Spinal cord (tissue), 10 donors: ENCODE results near the gene GCNA. TPM values are rescaled to one million over a fixed set of nuclear protein-coding genes. Genes with fewer than 3 reads are reported as not detected.
"Not testable (repeated sequence)": the region's sequence is repeated elsewhere in the genome, so short reads cannot be mapped to it uniquely, and the experiment has no call there.

Experiments used
- DNase-seq, 6 donors: peaks; one replicate each; pipeline versions ENCODE4 v3.0.0 to v3.0.0-alpha.2; 2013 to 2015; ENCODE audit warnings: low spot score in 6 of 6, low read depth in 4 of 6
- H3K27ac ChIP-seq: one replicate; pipeline ENCODE4 v1.5.1; 2013; ENCODE audit warnings: low read depth, low read length, control low read depth
- H3K27me3 ChIP-seq: one replicate; pipeline ENCODE4 v1.6.1; 2013; ENCODE audit warnings: low read length; ENCODE audit not compliant: control insufficient read depth, insufficient read depth
- H3K36me3 ChIP-seq: one replicate; pipeline ENCODE4 v1.6.1; 2013; ENCODE audit warnings: low read length; ENCODE audit not compliant: control insufficient read depth, insufficient read depth
- H3K4me1 ChIP-seq: one replicate; pipeline ENCODE4 v1.6.1; 2013; ENCODE audit warnings: low read length; ENCODE audit not compliant: control insufficient read depth, insufficient read depth
- H3K4me3 ChIP-seq: one replicate; pipeline ENCODE4 v1.5.1; 2013; ENCODE audit warnings: low read depth, low read length, control low read depth
- H3K9me3 ChIP-seq: one replicate; pipeline ENCODE4 v1.6.1; 2013; ENCODE audit warnings: low read length; ENCODE audit not compliant: control insufficient read depth, insufficient read depth
- WGBS: methylation state at CpG from one replicate; pipeline ENCODE4 v1.1.5; 2013; ENCODE audit warnings: missing lambda C conversion rate; ENCODE audit not compliant: insufficient coverage; 5-methylcytosine and 5-hydroxymethylcytosine counted together
- polyA plus RNA-seq, 2 donors: library from polyadenylated mRNA; unstranded; fragments of 120-200 nt; gene quantifications; one replicate each; pipeline ENCODE4 v1.2.1, GENCODE V29; 2013; ENCODE audit not compliant: insufficient read length in 2 of 2
- total RNA-seq, 2 donors: library from RNA; depleted of rRNA in 1 of 2; stranded (reverse); fragments of 120-200 nt in 1 of 2; fragments of >200 nt in 1 of 2; gene quantifications; one replicate each; pipeline versions ENCODE4 v1.2.3 to v1.2.4, GENCODE V29; 2013 to 2014
- donor health status: healthy.

GCNA gene
- total and polyA plus RNA-seq, 4 donors = 1.7 to 3.7 (median 3.2) TPM

GRCh38 chrX:71632923-71633657 is 54.9 kb downstream of the GCNA start:
- Histone ChIP-seq H3K27me3 (no peaks in the 10 kb centered on the region), H3K4me3 (no peak overlapping the region), H3K27ac (no peak overlapping the region), H3K4me1 (peaks cover 5% of the 10 kb centered on the region), H3K36me3 (no peaks in the 10 kb centered on the region), H3K9me3 (no peaks in the 10 kb centered on the region)
- 82% methylated on average over 8 of the region's 10 CpGs for WGBS
- peak in 1 of 6 donors; percentile 17 for DNase-seq

GRCh38 chrX:71634366-71634765 is 56.1 kb downstream of the GCNA start:
- 81% methylated on average over 3 of the region's 6 CpGs for WGBS

GRCh38 chrX:71636438-71637252 is 58.4 kb downstream of the GCNA start:
- Histone ChIP-seq H3K9me3 (no peaks in the 10 kb centered on the region), H3K27ac (no peak overlapping the region), H3K4me1 (peaks cover 5% of the 10 kb centered on the region), H3K4me3 (no peak overlapping the region), H3K36me3 (no peaks in the 10 kb centered on the region), H3K27me3 (no peaks in the 10 kb centered on the region)
- peak in 1 of 6 donors; percentile 3 for DNase-seq
- WGBS = 50% methylated on average over 5 of the region's 9 CpGs

More at GRCh38 chrX:71634366-71634765, 56.1 kb downstream of the GCNA start:
- no peak overlapping the region for H3K4me3 ChIP-seq
- H3K36me3 ChIP-seq = no peaks in the 10 kb centered on the region
- peaks cover 5% of the 10 kb centered on the region for H3K4me1 ChIP-seq
- H3K9me3 ChIP-seq = no peaks in the 10 kb centered on the region
- no peak overlapping the region for H3K27ac ChIP-seq
- no peak for DNase-seq
- H3K27me3 ChIP-seq = no peaks in the 10 kb centered on the region

GRCh38 chrX:71637253-71637618 is 59.0 kb downstream of the GCNA start:
- Histone ChIP-seq H3K4me1 (peaks cover 5% of the 10 kb centered on the region), H3K9me3 (no peaks in the 10 kb centered on the region), H3K36me3 (no peaks in the 10 kb centered on the region), H3K27ac (no peak overlapping the region), H3K4me3 (no peak overlapping the region), H3K27me3 (no peaks in the 10 kb centered on the region)
- no peak for DNase-seq
- WGBS = 73% methylated on average over 3 of the region's 3 CpGs

- Histone ChIP-seq H3K27ac (no peak overlapping the region), H3K27me3 (no peaks in the 10 kb centered on the region)
- WGBS = 72% methylated on average over 3 of the region's 4 CpGs
Observed at GRCh38 chrX:71637848-71638247, 59.6 kb downstream of the GCNA start.

GRCh38 chrX:71638409-71638808 is 60.2 kb downstream of the GCNA start:
- Histone ChIP-seq H3K9me3 (no peaks in the 10 kb centered on the region), H3K36me3 (no peaks in the 10 kb centered on the region), H3K27me3 (no peaks in the 10 kb centered on the region), H3K4me1 (peaks cover 5% of the 10 kb centered on the region), H3K27ac (no peak overlapping the region), H3K4me3 (no peak overlapping the region)
- 81% methylated on average over 3 of the region's 4 CpGs for WGBS
- no peak for DNase-seq

More at GRCh38 chrX:71637848-71638247, 59.6 kb downstream of the GCNA start:
- H3K4me3 ChIP-seq = no peak overlapping the region
- no peaks in the 10 kb centered on the region for H3K36me3 ChIP-seq
- no peaks in the 10 kb centered on the region for H3K9me3 ChIP-seq
- peaks cover 5% of the 10 kb centered on the region for H3K4me1 ChIP-seq
- no peak for DNase-seq

- no peak overlapping the region for H3K27ac ChIP-seq
- 71% methylated on average over 3 of the region's 4 CpGs for WGBS
Observed at GRCh38 chrX:71640002-71640401, 61.8 kb downstream of the GCNA start.

GRCh38 chrX:71644406-71644805 is 66.2 kb downstream of the GCNA start:
- DNase-seq, H3K27ac ChIP-seq, H3K36me3 ChIP-seq, H3K4me3 ChIP-seq, H3K9me3 ChIP-seq, H3K4me1 ChIP-seq, H3K27me3 ChIP-seq: not testable (repeated sequence)
- 100% methylated on average over 1 of the region's 6 CpGs for WGBS

More at GRCh38 chrX:71640002-71640401, 61.8 kb downstream of the GCNA start:
- Histone ChIP-seq H3K27me3 (no peaks in the 10 kb centered on the region), H3K4me1 (peaks cover 5% of the 10 kb centered on the region), H3K9me3 (no peaks in the 10 kb centered on the region), H3K4me3 (no peak overlapping the region), H3K36me3 (no peaks in the 10 kb centered on the region)
- DNase-seq = no peak

GRCh38 chrX:71650333-71650969 is 72.2 kb downstream of the GCNA start:
- H3K4me3 ChIP-seq = no peak overlapping the region
- H3K9me3 ChIP-seq = no peaks in the 10 kb centered on the region
- H3K36me3 ChIP-seq = no peaks in the 10 kb centered on the region
- DNase-seq = no peak
- WGBS = 100% methylated on average over 1 of the region's 4 CpGs
- no peaks in the 10 kb centered on the region for H3K4me1 ChIP-seq
- H3K27ac ChIP-seq = no peak overlapping the region
- H3K27me3 ChIP-seq = no peaks in the 10 kb centered on the region
